ENCODE measurements around the gene NPSR1.

GRCh38 chr7:34696415-34696814, 38.4 kb downstream of the NPSR1 start:
- TF ChIP-seq REST (IDR thresholded peaks at IDR 0.05; ENCODE audit: low read depth, low read length) (no peak), GABPA (IDR thresholded peaks at IDR 0.05; ENCODE audit: low read depth) (no peak), CTCF (IDR thresholded peaks at IDR 0.05) (no peak), TCF12 (IDR thresholded peaks at IDR 0.05) (no peak), POLR2AphosphoS5 (IDR thresholded peaks at IDR 0.05; ENCODE audit: low read depth, low read length) (no peak)

All from SK-N-SH (cell line).